Endothelial cell of umbilical vein (primary cell): ENCODE results near the gene WDR37.

Experiments
- CTCF ChIP-seq, 2 donors: IDR thresholded peaks; 1 replicate in 1 of 2; 2 replicates in 1 of 2; pipeline ENCODE4 v1.5.1; 2011; ENCODE audit warnings: low read length in 2 of 2, mild to moderate bottlenecking in 2 of 2, moderate library complexity in 2 of 2, control low read depth in 1 of 2, inconsistent platforms in 1 of 2, low read depth in 1 of 2; ENCODE audit not compliant: insufficient read depth in 1 of 2; ENCODE audit errors: extremely low read depth in 1 of 2
- EZH2 ChIP-seq: IDR thresholded peaks from 2 replicates; pipeline ENCODE4 v1.6.1; 2012; ENCODE audit warnings: borderline replicate concordance, low read depth, mild to moderate bottlenecking, moderate library complexity, low read length, inconsistent platforms; ENCODE audit not compliant: severe bottlenecking
- FOS ChIP-seq: IDR thresholded peaks from 2 replicates; pipeline ENCODE4 v1.6.1; 2011; ENCODE audit warnings: mild to moderate bottlenecking, low read length, moderate library complexity, borderline replicate concordance; ENCODE audit not compliant: insufficient read depth
- MAX ChIP-seq: IDR thresholded peaks from 2 replicates; pipeline ENCODE4 v1.6.1; 2011; ENCODE audit not compliant: insufficient read depth, insufficient read length
- POLR2A ChIP-seq: IDR thresholded peaks from 2 replicates; pipeline ENCODE4 v1.6.1; 2012; ENCODE audit warnings: low read depth, mild to moderate bottlenecking, control low read depth, low read length

GRCh38 chr10:1122349-1122748, 66.2 kb downstream of the WDR37 start:
- TF ChIP-seq CTCF (IDR thresholded peaks at IDR 0.05; ENCODE audit: extremely low read depth in 1 of 2, insufficient read depth in 1 of 2, low read depth in 1 of 2, low read length in 2 of 2) (no peak), POLR2A (no peak), EZH2 (no peak), FOS (no peak), MAX (no peak)
